ENCODE measurements around the gene ABCA7. TPM values are rescaled to one million over a fixed set of nuclear protein-coding genes. Genes with fewer than 3 reads are reported as not detected.
A peak's percentile ranks its signal among the peaks of the same experiment; 100 is the strongest.

The ABCA7 gene
- total RNA-seq, 1 donor = 3.5 TPM

- TF ChIP-seq CTCF (IDR thresholded peaks at IDR 0.05; ENCODE audit: insufficient read depth, low read length) = no peak
- no peak for DNase-seq (ENCODE audit: low read depth)
- H3K4me3 ChIP-seq (ENCODE audit: low read depth, low read length) = no peak overlapping the region
These were observed 3.8 kb upstream of the ABCA7 start for GRCh38 chr19:1035998-1036621.

GRCh38 chr19:1037621-1038064 lies 2.3 kb upstream of the ABCA7 start:
- no peak for DNase-seq (ENCODE audit: low read depth)
- no peak overlapping the region for H3K4me3 ChIP-seq (ENCODE audit: low read depth, low read length)
- TF ChIP-seq CTCF (IDR thresholded peaks at IDR 0.05; ENCODE audit: insufficient read depth, low read length) = no peak

GRCh38 chr19:1038978-1039645 lies 795 bp upstream of the ABCA7 start:
- H3K4me3 ChIP-seq (ENCODE audit: low read depth, low read length) = no peak overlapping the region
- TF ChIP-seq CTCF (IDR thresholded peaks at IDR 0.05; ENCODE audit: insufficient read depth, low read length) = no peak
- no peak for DNase-seq (ENCODE audit: low read depth)

- DNase-seq (ENCODE audit: low read depth) = peak; percentile 93
- H3K4me3 ChIP-seq (ENCODE audit: low read depth, low read length) = peak overlapping the region; percentile 77
- TF ChIP-seq CTCF (IDR thresholded peaks at IDR 0.05; ENCODE audit: insufficient read depth, low read length) = peak; percentile 1
These were observed 767 bp downstream of the ABCA7 start for GRCh38 chr19:1040476-1041271.

- no peak for TF ChIP-seq CTCF (IDR thresholded peaks at IDR 0.05; ENCODE audit: insufficient read depth, low read length)
- no peak for DNase-seq (ENCODE audit: low read depth)
- H3K4me3 ChIP-seq (ENCODE audit: low read depth, low read length) = peak overlapping the region; percentile 60
These were observed 1.4 kb downstream of the ABCA7 start for GRCh38 chr19:1041272-1041834.

- H3K4me3 ChIP-seq (ENCODE audit: low read depth, low read length) = no peak overlapping the region
- DNase-seq (ENCODE audit: low read depth) = no peak
- no peak for TF ChIP-seq CTCF (IDR thresholded peaks at IDR 0.05; ENCODE audit: insufficient read depth, low read length)
These were observed 2.2 kb downstream of the ABCA7 start for GRCh38 chr19:1041835-1042685.

All from fibroblast of the aortic adventitia (primary cell).